ENCODE results near the gene NSRP1. TPM values are rescaled to one million over a fixed set of nuclear protein-coding genes. Genes with fewer than 3 reads are reported as not detected.

NSRP1 gene
- total RNA-seq (2021; fragmentation: NEBNext Ultra II Directional; extraction: Animal tissue kit (Norgen Biotek cat#: 25700)) (22.4 and 22.7 TPM in 2 replicates), polyA plus RNA-seq (2011; rRNA removed) (5.4 and 6.1 TPM in 2 replicates), polyA minus RNA-seq (2011; rRNA and poly(A)+ RNA removed) (8.4 and 8.9 TPM in 2 replicates)
- 11.6 TPM for polyA plus RNA-seq (2011; cell fraction: cytosol; rRNA removed)
- 14.6 TPM for polyA plus RNA-seq (2011; cell fraction: nucleus; rRNA removed)
- polyA plus RNA-seq (2012, experiment 1 of 2), result 18.9 to 42.8 TPM (median 22.4 TPM) in 4 replicates
- 3.5 TPM for polyA plus RNA-seq (2012, experiment 2 of 2)
- 66.5 TPM for polyA plus RNA-seq (2013, experiment 1 of 2)
- 65.2 TPM for polyA plus RNA-seq (2013, experiment 2 of 2)
- polyA minus RNA-seq (2011; cell fraction: cytosol; rRNA and poly(A)+ RNA removed), result 27.4 TPM
- 32.1 TPM for polyA minus RNA-seq (2011; cell fraction: nucleus; rRNA and poly(A)+ RNA removed)
- long read RNA-seq, experiment 1, partial matches to known transcripts, result 0 of 13 reads
- long read RNA-seq, experiment 1, other reads (novel, unspliced or antisense), result 13 of 13 reads
- long read RNA-seq, experiment 2, transcript NSRP1-217 (6 exons, 2,420 nt), result minor isoform, 8 of 71 reads
- long read RNA-seq, experiment 2, transcript NSRP1-201 (7 exons, 2,541 nt), result major isoform, 44 of 71 reads
- long read RNA-seq, experiment 2, partial matches to known transcripts, result 1 of 71 reads
- long read RNA-seq, experiment 2, other reads (novel, unspliced or antisense), result 17 of 71 reads

GRCh38 chr17:30116661-30117551 is at the start of gene NSRP1:
Gene NSRP1, plus strand, starts transcription at chr17:30116816. Its CDS starts 28 bp downstream, at chr17:30116844.
- Histone ChIP-seq H2BK15ac (ENCODE audit: low read length) (no peak within 1 kb of the TSS), H3K18ac (ENCODE audit: extremely low read depth, low read length) (peak within 1 kb of the TSS; percentile 75), H2AFZ (ENCODE audit: low read length) (peak within 1 kb of the TSS; percentile 70), H3K79me2 (ENCODE audit: control insufficient read depth in 1 of 2, insufficient read depth in 2 of 2, low read length in 2 of 2) (peaks cover 0 to 50% of the 10 kb centered on the region in 2 experiments; a peak in 3 of 4 replicates), H3K4ac (replicated peaks; ENCODE audit: insufficient read length, low read depth, low read length) (peak within 1 kb of the TSS; percentile 72), H4K20me1 (replicated peaks in 1 of 2; ENCODE audit: control insufficient read depth in 1 of 2, insufficient read depth in 2 of 2, low read length in 2 of 2) (peaks cover 0 to 1% of the 10 kb centered on the region in 2 experiments), H3K4me2 (ENCODE audit: insufficient read depth in 1 of 2, low read depth in 2 of 2, low read length in 2 of 2) (peak within 1 kb of the TSS; percentile 68 to 72), H2BK120ac (replicated peaks; ENCODE audit: low read depth, low read length) (no peak within 1 kb of the TSS), H3K27ac (ENCODE audit: low read depth, low read length) (peak within 1 kb of the TSS; percentile 98), H4K91ac (replicated peaks; ENCODE audit: insufficient read length, low read length) (peak within 1 kb of the TSS; percentile 87), H2BK12ac (ENCODE audit: low read depth, low read length) (peak within 1 kb of the TSS; percentile 52; the same call in 1 of the 2 replicates), H3K23ac (ENCODE audit: insufficient read length) (no peak within 1 kb of the TSS), H3K23me2 (ENCODE audit: low read depth, low read length) (peaks cover 5% of the 10 kb centered on the region), H4K5ac (ENCODE audit: insufficient read length, low read depth, low read length) (peak within 1 kb of the TSS; percentile 93), H3K9ac (replicated peaks in 1 of 4; ENCODE audit: extremely low read depth in 1 of 4, low read depth in 3 of 4, low read length in 3 of 4) (peak within 1 kb of the TSS; percentile 96 to 100 (median 100)), H3K4me1 (replicated peaks in 1 of 4; ENCODE audit: control insufficient read depth in 3 of 4, insufficient read depth in 4 of 4, low read length in 3 of 4) (no peaks in the 10 kb centered on the region), H3K79me1 (ENCODE audit: low read depth, low read length) (no peaks in the 10 kb centered on the region), H3K56ac (replicated peaks; ENCODE audit: insufficient read length, low read depth, low read length) (peak within 1 kb of the TSS; percentile 97), H3K9me3 (ENCODE audit: insufficient read depth in 2 of 2, low read depth in 1 of 2, low read length in 1 of 2) (no peaks in the 10 kb centered on the region), H3K4me3 (ENCODE audit: extremely low read depth in 1 of 4, insufficient read depth in 2 of 4, low read depth in 3 of 4, low read length in 4 of 4) (peak within 1 kb of the TSS; percentile 80 to 100 (median 94)), H3K27me3 (replicated peaks in 1 of 4; ENCODE audit: control insufficient read depth in 3 of 4, extremely low read depth in 1 of 4, insufficient read depth in 3 of 4, low read length in 3 of 4) (no peaks in the 10 kb centered on the region), H3K36me3 (ENCODE audit: control insufficient read depth in 2 of 4, insufficient read depth in 4 of 4, low read length in 3 of 4) (peaks cover 0 to 15% (median 0%) of the 10 kb centered on the region in 4 experiments; a peak in 3 of 8 replicates), H2BK20ac (ENCODE audit: low read length) (no peak within 1 kb of the TSS), H2BK5ac (ENCODE audit: low read depth, low read length) (peak within 1 kb of the TSS; percentile 94), H3K14ac (ENCODE audit: insufficient read length) (no peak within 1 kb of the TSS), H4K8ac (ENCODE audit: extremely low read depth, insufficient read depth, low read length) (peak within 1 kb of the TSS; percentile 98; the same call in 1 of the 2 replicates), H2AK5ac (ENCODE audit: low read depth, low read length) (peak within 1 kb of the TSS; percentile 45; the same call in 1 of the 2 replicates)
- peak; percentile 79 to 94 for DNase-seq (ENCODE audit: low read depth in 1 of 2, low spot score in 2 of 2)
- POLR2A ChIA-PET (ENCODE audit: partially characterized antibody), result interaction anchor here (0.7 to 1.1 kb wide), 8 partner anchors 9 to 174 kb away, joined by 3 to 8 read pairs (median 4); partner anchors contain the start of gene SLC6A4
- no peak for FAIRE-seq
- CTCF ChIA-PET (ENCODE audit: partially characterized antibody), result interaction anchor here (0.6 kb wide), 1 partner anchor 33 kb away, joined by 3 read pairs; no protein-coding TSS in a partner anchor
- WGBS, 2 experiments (ENCODE audit: extremely low coverage in 1 of 2, insufficient coverage in 1 of 2, insufficient read length in 1 of 2, insufficient replicate concordance in 2 of 2, low coverage in 1 of 2, low lambda C conversion rate in 2 of 2, missing lambda C conversion rate in 1 of 2), result 2% methylated on average over 47 of the region's 47 CpGs; no CpG with 5 or more reads in 1 of the 2 experiments
- peak; percentile 95 for TF ChIP-seq TBP (IDR thresholded peaks at IDR 0.05; ENCODE audit: low read depth, low read length)
- TF ChIP-seq PHF8 (conservative IDR thresholded peaks at IDR 0.05; ENCODE audit: low read depth, low read length), result peak; percentile 97
- TF ChIP-seq CREB1 (IDR thresholded peaks at IDR 0.05), result peak; percentile 94
- peak; percentile 98 for TF ChIP-seq TAF7 (optimal IDR thresholded peaks at IDR 0.05; ENCODE audit: borderline replicate concordance, low read depth, low read length)
- peak; percentile 75; the same call in 1 of the 2 replicates for TF ChIP-seq RBBP5 (IDR thresholded peaks at IDR 0.05; ENCODE audit: borderline replicate concordance, low read depth, low read length)
- no peak for TF ChIP-seq TEAD4 (IDR thresholded peaks at IDR 0.05; ENCODE audit: low read depth, low read length)
- peak; percentile 44 for TF ChIP-seq KDM4A (IDR thresholded peaks at IDR 0.05; ENCODE audit: low read depth, low read length, severe bottlenecking)
- TF ChIP-seq YY1 (IDR thresholded peaks at IDR 0.05; ENCODE audit: low read depth, low read length), result peak; percentile 98
